Thoracic aorta (tissue), 2 donors: ENCODE data around the gene NEDD4L. TPM values are rescaled to one million over a fixed set of nuclear protein-coding genes. Genes with fewer than 3 reads are reported as not detected.
"Not testable (repeated sequence)": the region's sequence is repeated elsewhere in the genome, so short reads cannot be mapped to it uniquely, and the experiment has no call there.

Source experiments
- ATAC-seq: fragments of 150-250 bp; one replicate; pipeline ENCODE4 v1.8.0; 2017; ENCODE audit warnings: low read depth; ENCODE audit not compliant: insufficient number of reproducible peaks, low FRiP score
- DNase-seq: peaks from one replicate; pipeline ENCODE4 v3.0.0-alpha.2; 2020; ENCODE audit warnings: low spot score
- H3K27ac ChIP-seq, 2 donors: fragments of 200-600 bp; sonication (generic); 1 replicate in 1 of 2; 2 replicates in 1 of 2; pipeline ENCODE4 v1.5.1; 2016; ENCODE audit warnings: mild to moderate bottlenecking in 2 of 2, moderate library complexity in 2 of 2
- H3K27me3 ChIP-seq: fragments of 200-600 bp; sonication (generic); replicated peaks from 2 replicates; pipeline ENCODE4 v1.6.0; 2016; ENCODE audit warnings: mild to moderate bottlenecking; ENCODE audit not compliant: insufficient read depth
- H3K36me3 ChIP-seq: fragments of 200-600 bp; sonication (generic); one replicate; pipeline ENCODE4 v1.5.1; 2016
- H3K4me1 ChIP-seq, 2 donors: fragments of 200-600 bp; sonication (generic); 1 replicate in 1 of 2; 2 replicates in 1 of 2; pipeline versions ENCODE4 v1.5.1 to v1.6.0; 2016; ENCODE audit warnings: low read depth in 2 of 2, mild to moderate bottlenecking in 1 of 2; ENCODE audit not compliant: control insufficient read depth in 1 of 2
- H3K4me3 ChIP-seq: fragments of 200-600 bp; sonication (generic); 2 replicates; pipeline ENCODE4 v1.5.1; 2016; ENCODE audit warnings: mild to moderate bottlenecking
- H3K9me3 ChIP-seq: fragments of 200-600 bp; sonication (generic); 2 replicates; pipeline ENCODE4 v1.5.1; 2016
- total RNA-seq, 2 donors: library from RNA; depleted of rRNA; stranded (reverse); fragments of >200 nt; gene quantifications; one replicate each; pipeline versions ENCODE4 v1.1.0 to v1.2.3, GENCODE V29; 2016
- TF ChIP-seq, protein P1 (sequence below): fragments of 200-600 bp; sonication (generic); IDR thresholded peaks from one replicate; pipeline ENCODE4 v1.5.1; 2019; ENCODE audit warnings: antibody characterized with exemption

The NEDD4L gene
- total RNA-seq, 2 donors from 2014 or later = 13.9 to 22.9 TPM

DNA sequence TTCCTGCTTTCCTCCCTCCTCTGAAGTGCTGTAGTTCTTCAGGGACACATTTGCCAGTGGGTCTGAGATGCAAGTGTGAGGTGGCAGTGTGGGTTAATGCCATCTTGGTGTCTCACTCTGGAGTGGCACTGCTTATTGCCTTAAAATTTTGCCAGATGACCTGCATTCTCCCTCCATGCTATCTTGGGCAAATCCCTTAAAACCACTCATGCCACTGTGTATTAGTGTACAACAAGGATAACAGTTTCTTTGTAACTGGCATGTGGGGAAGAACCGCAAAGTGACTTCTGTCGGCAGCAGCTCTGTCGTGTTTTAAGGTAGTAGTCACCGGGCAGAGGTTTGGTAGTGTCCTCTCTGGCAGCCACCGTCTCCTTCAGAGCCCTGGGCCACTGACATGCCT, 124.2 kb downstream of the NEDD4L start:
- TF ChIP-seq, protein P1, sequence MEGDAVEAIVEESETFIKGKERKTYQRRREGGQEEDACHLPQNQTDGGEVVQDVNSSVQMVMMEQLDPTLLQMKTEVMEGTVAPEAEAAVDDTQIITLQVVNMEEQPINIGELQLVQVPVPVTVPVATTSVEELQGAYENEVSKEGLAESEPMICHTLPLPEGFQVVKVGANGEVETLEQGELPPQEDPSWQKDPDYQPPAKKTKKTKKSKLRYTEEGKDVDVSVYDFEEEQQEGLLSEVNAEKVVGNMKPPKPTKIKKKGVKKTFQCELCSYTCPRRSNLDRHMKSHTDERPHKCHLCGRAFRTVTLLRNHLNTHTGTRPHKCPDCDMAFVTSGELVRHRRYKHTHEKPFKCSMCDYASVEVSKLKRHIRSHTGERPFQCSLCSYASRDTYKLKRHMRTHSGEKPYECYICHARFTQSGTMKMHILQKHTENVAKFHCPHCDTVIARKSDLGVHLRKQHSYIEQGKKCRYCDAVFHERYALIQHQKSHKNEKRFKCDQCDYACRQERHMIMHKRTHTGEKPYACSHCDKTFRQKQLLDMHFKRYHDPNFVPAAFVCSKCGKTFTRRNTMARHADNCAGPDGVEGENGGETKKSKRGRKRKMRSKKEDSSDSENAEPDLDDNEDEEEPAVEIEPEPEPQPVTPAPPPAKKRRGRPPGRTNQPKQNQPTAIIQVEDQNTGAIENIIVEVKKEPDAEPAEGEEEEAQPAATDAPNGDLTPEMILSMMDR = no peak
- Histone ChIP-seq H3K4me3 (no peak overlapping the region), H3K9me3 (no peaks in the 10 kb centered on the region), H3K27me3 (no peaks in the 10 kb centered on the region), H3K36me3 (no peaks in the 10 kb centered on the region), H3K27ac (no peak overlapping the region), H3K4me1 (no peaks in the 10 kb centered on the region)
- ATAC-seq = no peak
- DNase-seq = no peak

- Histone ChIP-seq H3K9me3 (no peaks in the 10 kb centered on the region), H3K4me3 (no peak overlapping the region), H3K27ac (no peak overlapping the region), H3K27me3 (no peaks in the 10 kb centered on the region), H3K36me3 (no peaks in the 10 kb centered on the region), H3K4me1 (no peaks in the 10 kb centered on the region)
- DNase-seq (no peak), ATAC-seq (no peak)
- TF ChIP-seq, protein P1 = no peak
Observed at GRCh38 chr18:58168993-58169392, 125.0 kb downstream of the NEDD4L start.

DNA sequence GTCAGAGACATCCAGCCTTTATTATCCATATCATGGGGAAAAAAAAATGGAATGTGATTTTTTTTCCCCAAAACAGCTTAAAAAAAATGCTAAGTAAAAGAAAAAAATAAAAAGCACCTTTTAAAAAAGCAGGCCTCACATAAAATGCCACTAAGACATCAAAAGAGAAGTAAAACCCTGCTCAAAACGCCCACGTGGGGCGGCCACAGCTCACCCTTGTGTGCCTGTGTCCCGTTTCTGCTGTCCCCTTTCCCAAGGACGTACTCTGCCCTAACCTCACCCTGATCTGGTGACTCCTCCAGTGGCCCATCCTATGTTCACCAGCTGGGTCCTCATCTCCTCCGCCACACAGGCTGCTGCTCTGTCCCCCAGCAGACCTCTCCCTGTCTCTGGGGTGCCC, 125.4 kb downstream of the NEDD4L start:
- DNase-seq = no peak
- H3K4me1 ChIP-seq = no peaks in the 10 kb centered on the region
- no peaks in the 10 kb centered on the region for H3K27me3 ChIP-seq
- TF ChIP-seq, protein P1 = no peak
- H3K36me3 ChIP-seq = no peaks in the 10 kb centered on the region
- no peak overlapping the region for H3K4me3 ChIP-seq
- no peak for ATAC-seq
- H3K27ac ChIP-seq = no peak overlapping the region
- no peaks in the 10 kb centered on the region for H3K9me3 ChIP-seq

GRCh38 chr18:58170036-58170435, 126.0 kb downstream of the NEDD4L start:
- H3K4me1 ChIP-seq, DNase-seq, H3K27me3 ChIP-seq, H3K36me3 ChIP-seq, H3K9me3 ChIP-seq, H3K4me3 ChIP-seq, H3K27ac ChIP-seq, ATAC-seq: not testable (repeated sequence)

DNA sequence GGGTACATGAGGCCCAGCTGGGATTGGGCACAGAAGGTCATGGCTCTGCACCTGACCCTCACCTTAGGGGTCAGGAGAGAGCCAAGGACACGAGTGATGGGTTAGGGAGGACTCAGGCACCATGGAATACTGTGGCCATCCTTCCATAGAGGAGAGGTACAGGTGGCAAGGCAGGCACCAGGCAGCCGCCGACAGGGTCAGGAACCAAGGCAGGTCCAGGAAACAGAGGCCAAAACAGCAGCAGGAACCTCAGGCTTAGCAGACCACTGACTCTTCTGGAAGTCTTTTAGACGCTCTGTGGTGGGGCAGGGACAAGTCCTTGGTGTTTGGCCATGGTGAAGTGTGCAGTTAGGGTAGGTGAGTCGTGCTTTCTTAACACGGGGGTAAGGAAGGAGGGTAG, 128.0 kb downstream of the NEDD4L start:
- Histone ChIP-seq H3K9me3 (no peaks in the 10 kb centered on the region), H3K27me3 (no peaks in the 10 kb centered on the region), H3K4me3 (no peak overlapping the region), H3K4me1 (peaks cover 0 to 1% of the 10 kb centered on the region in 2 donors), H3K27ac (no peak overlapping the region), H3K36me3 (no peaks in the 10 kb centered on the region)
- DNase-seq (no peak), ATAC-seq (no peak)
- TF ChIP-seq, protein P1 = no peak

DNA sequence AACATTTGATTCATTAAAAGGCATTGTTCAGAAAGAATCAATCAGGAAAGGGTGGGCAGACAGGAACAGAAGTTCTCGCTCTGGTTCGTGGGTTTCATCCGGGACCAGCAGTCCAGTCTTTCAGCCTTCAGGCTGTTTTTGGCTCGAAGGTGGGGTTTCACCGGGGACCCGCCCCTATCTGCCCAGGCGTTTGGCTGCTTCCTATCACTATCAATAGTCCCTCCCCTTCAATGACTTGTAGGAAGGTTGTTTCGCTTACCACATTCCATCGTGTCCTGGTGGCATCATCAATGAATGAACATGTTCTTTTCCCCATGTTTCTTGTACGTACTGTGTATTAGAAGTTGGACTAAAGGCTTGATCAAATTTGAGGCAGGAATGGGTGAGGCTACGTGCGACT, 130.3 kb downstream of the NEDD4L start:
- no peak overlapping the region for H3K4me3 ChIP-seq
- no peaks in the 10 kb centered on the region for H3K27me3 ChIP-seq
- H3K4me1 ChIP-seq = peaks cover 0 to 6% of the 10 kb centered on the region in 2 donors
- no peaks in the 10 kb centered on the region for H3K36me3 ChIP-seq
- ATAC-seq (no peak), DNase-seq (no peak)
- TF ChIP-seq, protein P1 = no peak
- no peak overlapping the region for H3K27ac ChIP-seq
- H3K9me3 ChIP-seq = no peaks in the 10 kb centered on the region
